PC-3 (cell line): ENCODE measurements around the gene HIPK3. TPM values are rescaled to one million over a fixed set of nuclear protein-coding genes. Genes with fewer than 3 reads are reported as not detected.

ENCODE experiments used
- ATAC-seq: fragments of 200-7000 bp; cut with Tn5 transposase; 2 replicates; pipeline ENCODE4 v1.9.1; 2020; ENCODE audit warnings: mild to moderate bottlenecking, moderate library complexity
- BruUV-seq: library from RNA; stranded (reverse); fragments of 400-500 nt; replicated peaks from 2 replicates; lab custom pipeline; 2021; lab: Mats Ljungman, UMichigan
- CTCF ChIA-PET: fragments of 300-600 bp; sonication (Branson Sonifier 250); formaldehyde crosslinking; loops from one replicate; lab custom pipeline; 2022; ENCODE audit warnings: antibody characterized with exemption; lab: Charles Lee
- POLR2A ChIA-PET: fragments of 300-600 bp; sonication (Branson Sonifier 250); formaldehyde crosslinking; loops from one replicate; lab custom pipeline; 2022; ENCODE audit warnings: antibody characterized with exemption; ENCODE audit not compliant: unreplicated experiment; lab: Charles Lee
- DNase-seq: peaks from one replicate; pipeline ENCODE4 v3.0.0-alpha.2; 2015
- H2AFZ ChIP-seq: fragments of 300-600 bp; sonication (generic); 2 replicates; pipeline ENCODE4 v1.6.0; 2016; ENCODE audit warnings: antibody characterized with exemption, low read length
- H3F3A ChIP-seq: fragments of 300-600 bp; sonication (generic); one replicate; pipeline ENCODE4 v1.6.0; 2017; ENCODE audit warnings: antibody characterized with exemption, low read length, control low read depth, mild to moderate bottlenecking; ENCODE audit not compliant: unreplicated experiment
- H3K27ac ChIP-seq: fragments of 300-600 bp; sonication (generic); 2 replicates; pipeline ENCODE4 v1.5.1; 2016; ENCODE audit warnings: mild to moderate bottlenecking, low read length
- H3K27me3 ChIP-seq: fragments of 300-600 bp; sonication (generic); 2 replicates; pipeline ENCODE4 v1.6.1; 2016; ENCODE audit warnings: low read length, mixed read lengths
- H3K36me3 ChIP-seq: fragments of 300-600 bp; sonication (generic); 2 replicates; pipeline ENCODE4 v1.6.1; 2016; ENCODE audit warnings: low read depth, mixed run types, low read length, mixed read lengths
- H3K4me1 ChIP-seq: fragments of 300-600 bp; sonication (generic); 2 replicates; pipeline ENCODE4 v1.5.1; 2016; ENCODE audit warnings: low read length; ENCODE audit not compliant: insufficient read depth
- H3K4me2 ChIP-seq: fragments of 300-600 bp; sonication (generic); 2 replicates; pipeline ENCODE4 v1.6.0; 2016; ENCODE audit warnings: low read length
- H3K4me3 ChIP-seq: fragments of 300-600 bp; sonication (generic); 2 replicates; pipeline ENCODE4 v1.5.1; 2016; ENCODE audit warnings: mild to moderate bottlenecking, low read length, mixed read lengths
- H3K79me2 ChIP-seq: fragments of 300-600 bp; sonication (generic); 2 replicates; pipeline ENCODE4 v1.6.1; 2017; ENCODE audit warnings: low read length, mixed read lengths
- H3K9ac ChIP-seq: fragments of 300-600 bp; sonication (generic); 2 replicates; pipeline ENCODE4 v1.6.0; 2016; ENCODE audit warnings: mild to moderate bottlenecking, low read length
- H3K9me2 ChIP-seq: fragments of 300-600 bp; sonication (generic); replicated peaks from 2 replicates; pipeline ENCODE4 v1.6.1; 2016; ENCODE audit warnings: mixed run types, low read length, mixed read lengths
- H3K9me3 ChIP-seq: fragments of 300-600 bp; sonication (generic); 2 replicates; pipeline ENCODE4 v1.6.1; 2016; ENCODE audit warnings: low read length, mixed read lengths
- H4K20me1 ChIP-seq: fragments of 300-600 bp; sonication (generic); 2 replicates; pipeline ENCODE4 v1.6.1; 2016; ENCODE audit warnings: low read length, mixed read lengths
- CTCF ChIP-seq: fragments of 300-600 bp; sonication (generic); conservative IDR thresholded peaks from 2 replicates; pipeline ENCODE4 v1.5.1; 2017; ENCODE audit warnings: antibody characterized with exemption, low read depth, mild to moderate bottlenecking, low read length
- EZH2 ChIP-seq: fragments of 300-600 bp; sonication (generic); IDR thresholded peaks from one replicate; pipeline ENCODE4 v1.6.1; 2017; ENCODE audit warnings: antibody characterized with exemption, mild to moderate bottlenecking, low read length; ENCODE audit not compliant: unreplicated experiment
- EZH2phosphoT487 ChIP-seq: fragments of 300-600 bp; sonication (generic); IDR thresholded peaks from 2 replicates; pipeline ENCODE4 v1.6.1; 2018; ENCODE audit warnings: mild to moderate bottlenecking, antibody characterized with exemption, low read length, borderline replicate concordance
- intact Hi-C: fragments of 100-400 bp; cut with micrococcal nuclease; formaldehyde crosslinking; loops from 2 replicates; pipeline ENCODE4 v1.9.0; 2023
- total RNA-seq: library from RNA; depleted of rRNA; stranded (reverse); fragments of >200 nt; gene quantifications from 2 replicates; pipeline ENCODE4 v1.2.3, GENCODE V29; 2014

Gene HIPK3
- total RNA-seq, 1 experiment from 2014 or later, result 19.4 TPM

GRCh38 chr11:33344611-33345010 is 87.4 kb downstream of the HIPK3 start:
- ATAC-seq (peak; percentile 50; the same call in 1 of the 2 replicates), DNase-seq (peak; percentile 29)
- peaks cover 14% of the 10 kb centered on the region for H3K36me3 ChIP-seq
- ChIA-PET POLR2A (interaction anchor here (0.6 kb wide), 1 partner anchor 160 kb away, joined by 5 read pairs; no protein-coding TSS in a partner anchor), CTCF (interaction anchor here (0.6 kb wide), 1 partner anchor 287 kb away, joined by 3 read pairs; no protein-coding TSS in a partner anchor)
- no peaks in the 10 kb centered on the region for H3K79me2 ChIP-seq
- H3K9me3 ChIP-seq, result no peaks in the 10 kb centered on the region
- H3K9me2 ChIP-seq, result no peaks in the 10 kb centered on the region
- no peak overlapping the region for H3K9ac ChIP-seq
- no peaks in the 10 kb centered on the region for H3F3A ChIP-seq
- no peaks in the 10 kb centered on the region for H4K20me1 ChIP-seq
- no peak overlapping the region for H3K4me3 ChIP-seq
- no peaks in the 10 kb centered on the region for H3K27me3 ChIP-seq
- H2AFZ ChIP-seq, result no peak overlapping the region
- H3K4me1 ChIP-seq, result no peaks in the 10 kb centered on the region
- BruUV-seq, result no TSS peak
- TF ChIP-seq CTCF, result no peak
- no peak for TF ChIP-seq EZH2phosphoT487
- intact Hi-C loops, result no loop called here
- no peak overlapping the region for H3K4me2 ChIP-seq
- H3K27ac ChIP-seq, result no peak overlapping the region

GRCh38 chr11:33347490-33348125 is 90.4 kb downstream of the HIPK3 start:
- Histone ChIP-seq H3K27ac (no peak overlapping the region), H4K20me1 (no peaks in the 10 kb centered on the region), H3K4me2 (no peak overlapping the region), H3K27me3 (no peaks in the 10 kb centered on the region), H2AFZ (no peak overlapping the region), H3K4me1 (no peaks in the 10 kb centered on the region), H3K9me3 (no peaks in the 10 kb centered on the region), H3K36me3 (peaks cover 20% of the 10 kb centered on the region), H3F3A (no peaks in the 10 kb centered on the region), H3K79me2 (no peaks in the 10 kb centered on the region), H3K9me2 (no peaks in the 10 kb centered on the region), H3K4me3 (no peak overlapping the region), H3K9ac (no peak overlapping the region)
- ChIA-PET CTCF (no interaction called here), POLR2A (no interaction called here)
- intact Hi-C loops, result no loop called here
- no TSS peak for BruUV-seq
- ATAC-seq, result no peak
- TF ChIP-seq EZH2 (no peak), EZH2phosphoT487 (no peak), CTCF (no peak)
- DNase-seq, result no peak

GRCh38 chr11:33350287-33350686 is 93.1 kb downstream of the HIPK3 start:
- H3F3A ChIP-seq, result no peaks in the 10 kb centered on the region
- no peaks in the 10 kb centered on the region for H3K9me3 ChIP-seq
- no peaks in the 10 kb centered on the region for H3K4me1 ChIP-seq
- no peaks in the 10 kb centered on the region for H3K27me3 ChIP-seq
- intact Hi-C loops, result no loop called here
- ChIA-PET CTCF (no interaction called here), POLR2A (no interaction called here)
- BruUV-seq, result no TSS peak
- no peak overlapping the region for H2AFZ ChIP-seq
- TF ChIP-seq EZH2phosphoT487 (no peak), CTCF (no peak), EZH2 (no peak)
- H3K4me2 ChIP-seq, result no peak overlapping the region
- DNase-seq (no peak), ATAC-seq (no peak)
- H3K27ac ChIP-seq, result no peak overlapping the region
- no peaks in the 10 kb centered on the region for H4K20me1 ChIP-seq
- no peak overlapping the region for H3K4me3 ChIP-seq
- H3K9me2 ChIP-seq, result no peaks in the 10 kb centered on the region
- H3K36me3 ChIP-seq, result peaks cover 28% of the 10 kb centered on the region
- H3K79me2 ChIP-seq, result no peaks in the 10 kb centered on the region
- H3K9ac ChIP-seq, result no peak overlapping the region
